Cerebellar nuclear complex (tissue), 1 donor: Measurements from ENCODE around the gene IRAK3.
"Not testable (repeated sequence)": the region's sequence is repeated elsewhere in the genome, so short reads cannot be mapped to it uniquely, and the experiment has no call there.

Experiments
- DNase-seq, 2 experiments: peaks; one replicate each; lab custom pipeline; 2025; lab: John Stamatoyannopoulos, UW

The IRAK3 gene

GRCh38 chr12:66174391-66175325, 14.4 kb upstream of the IRAK3 start:
- not testable (repeated sequence) for DNase-seq

- DNase-seq: no peak
Observed at GRCh38 chr12:66176105-66176900, 12.7 kb upstream of the IRAK3 start.

GRCh38 chr12:66182956-66183355, 6.1 kb upstream of the IRAK3 start:
- DNase-seq: no peak

- not testable (repeated sequence) for DNase-seq
Observed at GRCh38 chr12:66184822-66185221, 4.2 kb upstream of the IRAK3 start.

- DNase-seq: no peak
Observed at GRCh38 chr12:66187036-66187435, 2.0 kb upstream of the IRAK3 start.

GRCh38 chr12:66187821-66188220, 1.2 kb upstream of the IRAK3 start:
- DNase-seq: no peak

GRCh38 chr12:66189486-66189843, 451 bp downstream of the IRAK3 start:
- no peak for DNase-seq

GRCh38 chr12:66189889-66190288, 875 bp downstream of the IRAK3 start:
- no peak for DNase-seq

GRCh38 chr12:66190519-66191370, 1.7 kb downstream of the IRAK3 start:
- DNase-seq: no peak

GRCh38 chr12:66191547-66192126, 2.6 kb downstream of the IRAK3 start:
- DNase-seq: no peak

- no peak for DNase-seq
Observed at GRCh38 chr12:66194122-66194521, 5.1 kb downstream of the IRAK3 start.

- no peak for DNase-seq
Observed at GRCh38 chr12:66195242-66195641, 6.2 kb downstream of the IRAK3 start.

- DNase-seq: no peak
Observed at GRCh38 chr12:66196806-66197205, 7.8 kb downstream of the IRAK3 start.

GRCh38 chr12:66197495-66197921, 8.5 kb downstream of the IRAK3 start:
- no peak for DNase-seq

- DNase-seq: no peak
Observed at GRCh38 chr12:66199141-66199540, 10.1 kb downstream of the IRAK3 start.

- no peak for DNase-seq
Observed at GRCh38 chr12:66199831-66200509, 11.0 kb downstream of the IRAK3 start.

- no peak for DNase-seq
Observed at GRCh38 chr12:66203820-66204219, 14.8 kb downstream of the IRAK3 start.

GRCh38 chr12:66206141-66206540, 17.1 kb downstream of the IRAK3 start:
- DNase-seq: no peak

- no peak for DNase-seq
Observed at GRCh38 chr12:66210840-66211239, 21.8 kb downstream of the IRAK3 start.

- not testable (repeated sequence) for DNase-seq
Observed at GRCh38 chr12:66211573-66211972, 22.6 kb downstream of the IRAK3 start.

- DNase-seq: not testable (repeated sequence)
Observed at GRCh38 chr12:66213011-66213410, 24.0 kb downstream of the IRAK3 start.
